Uterine smooth muscle cell (primary cell): Measurements from ENCODE around the gene KIAA1210. TPM values are rescaled to one million over a fixed set of nuclear protein-coding genes. Genes with fewer than 3 reads are reported as not detected.

ENCODE experiments used
- total RNA-seq: library from RNA; depleted of rRNA; stranded (reverse); fragments of >200 nt; gene quantifications from 2 replicates; pipeline ENCODE4 v1.2.3, GENCODE V29; 2014

The KIAA1210 gene
- under 0.01 TPM in 1 of 2 replicates, not detected in the other for total RNA-seq

DNA sequence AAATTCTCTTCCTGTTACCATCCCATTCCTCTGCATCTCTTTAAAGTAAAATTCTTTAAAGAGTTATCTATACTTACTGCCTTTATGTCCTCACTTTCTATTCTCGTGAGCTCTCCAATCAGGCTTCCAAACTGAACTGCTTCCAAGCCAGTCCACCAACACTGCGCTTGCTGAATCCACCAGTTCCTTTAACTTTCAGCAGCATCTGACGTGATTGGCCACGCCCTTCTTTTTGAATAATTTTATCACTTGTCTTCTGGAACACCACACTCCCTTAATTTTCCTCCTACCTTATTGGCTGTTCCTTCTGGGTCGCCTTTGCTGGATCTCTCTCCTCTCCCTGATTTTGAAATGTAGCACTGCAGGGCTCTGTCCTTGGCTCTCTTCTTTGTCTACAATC, at the start of gene KIAA1210:
Gene KIAA1210 (minus strand): TSS at position 163 of the 400 bp plus-strand sequence. CDS start 4,170 bp downstream, outside the sequence.

DNA sequence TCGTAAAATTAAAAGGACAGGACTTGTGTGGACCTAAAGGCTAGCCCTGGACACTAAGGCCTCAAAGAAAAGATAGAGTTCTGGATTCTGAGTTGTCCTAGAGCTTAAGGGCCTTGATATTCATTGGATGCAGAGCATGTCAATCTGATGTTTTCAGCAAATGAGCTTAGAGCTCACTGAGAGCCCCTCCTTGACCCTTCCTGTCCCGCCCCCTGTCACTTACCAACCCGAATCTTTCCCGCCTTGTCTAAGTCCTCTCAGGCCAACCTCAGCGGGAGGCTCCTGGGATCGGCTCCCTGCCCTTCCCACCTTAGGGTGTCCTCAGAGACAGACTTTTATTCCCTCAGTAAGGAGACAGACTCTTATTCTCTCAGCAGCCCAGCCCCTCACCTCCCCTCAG, 54.9 kb downstream of the KIAA1210 start, which contains the start of gene CT47C1:
Gene CT47C1 (plus strand): TSS at position 250 of the 400 bp plus-strand sequence. CDS start 233 bp downstream, outside the sequence.

Other genes starting within 250 kb of the KIAA1210 start
- 0.44 and 1.00 TPM in 2 replicates for gene LONRF3, start 153.2 kb downstream of the KIAA1210 start, total RNA-seq
- not detected in 2 replicates for gene CT47C1, start 54.8 kb downstream of the KIAA1210 start, total RNA-seq
- 215 and 326 TPM in 2 replicates for gene PGRMC1, start 108.5 kb upstream of the KIAA1210 start, total RNA-seq